Endodermal cell (in vitro differentiated cells): Measurements from ENCODE around the gene CDKN1A. TPM values are rescaled to one million over a fixed set of nuclear protein-coding genes. Genes with fewer than 3 reads are reported as not detected.

Source experiments
- DNase-seq: peaks from one replicate; pipeline ENCODE4 v3.0.0-alpha.2; 2017
- H3K27ac ChIP-seq: 2 replicates; pipeline ENCODE4 v1.5.1; 2013; ENCODE audit warnings: mild to moderate bottlenecking, low read depth, low read length, moderate library complexity
- H3K27me3 ChIP-seq: 2 replicates; pipeline ENCODE4 v1.6.1; 2013; ENCODE audit warnings: mild to moderate bottlenecking, low read length, moderate library complexity; ENCODE audit not compliant: insufficient read depth, control insufficient read depth, poor library complexity, severe bottlenecking
- H3K36me3 ChIP-seq: 2 replicates; pipeline ENCODE4 v1.7.0; 2013; ENCODE audit warnings: mild to moderate bottlenecking, low read length, moderate library complexity; ENCODE audit not compliant: control insufficient read depth, insufficient read depth
- H3K4me1 ChIP-seq: one replicate; pipeline ENCODE4 v1.7.0; 2013; ENCODE audit warnings: low read length; ENCODE audit not compliant: control insufficient read depth, insufficient read depth
- H3K4me3 ChIP-seq: 2 replicates; pipeline ENCODE4 v1.5.1; 2013; ENCODE audit warnings: mild to moderate bottlenecking, low read length, moderate library complexity
- H3K9ac ChIP-seq: 2 replicates; pipeline ENCODE4 v1.6.1; 2013; ENCODE audit warnings: mild to moderate bottlenecking, low read length, moderate library complexity; ENCODE audit not compliant: poor library complexity, severe bottlenecking; ENCODE audit errors: extremely low read depth
- H3K9me3 ChIP-seq: 2 replicates; pipeline ENCODE4 v1.6.1; 2013; ENCODE audit warnings: mild to moderate bottlenecking, low read length, moderate library complexity; ENCODE audit not compliant: control insufficient read depth
- H3K27ac Mint-ChIP-seq: 2 replicates; pipeline ENCODE4 v1.8.0; 2020; ENCODE audit warnings: mixed read lengths
- H3K27me3 Mint-ChIP-seq: 2 replicates; pipeline ENCODE4 v1.8.0; 2021; ENCODE audit warnings: mild to moderate bottlenecking, mixed read lengths; ENCODE audit not compliant: insufficient read depth
- H3K36me3 Mint-ChIP-seq: 2 replicates; pipeline ENCODE4 v1.8.0; 2020; ENCODE audit warnings: low read depth, mixed read lengths
- H3K4me1 Mint-ChIP-seq: 2 replicates; pipeline ENCODE4 v1.8.0; 2020; ENCODE audit warnings: mixed read lengths
- H3K4me3 Mint-ChIP-seq: 2 replicates; pipeline ENCODE4 v1.8.0; 2020; ENCODE audit warnings: mild to moderate bottlenecking, moderate library complexity, mixed read lengths
- H3K9me3 Mint-ChIP-seq: 2 replicates; pipeline ENCODE4 v1.8.0; 2020; ENCODE audit warnings: mild to moderate bottlenecking, mixed read lengths
- CTCF ChIP-seq: fragments of 200-600 bp; sonication (generic); conservative IDR thresholded peaks from 2 replicates; pipeline ENCODE4 v1.5.0; 2021; ENCODE audit warnings: antibody characterized with exemption, mild to moderate bottlenecking
- WGBS, 2 experiments: methylation state at CpG; one replicate each; pipeline versions ENCODE4 v1.1.5 to v1.1.7; 2013; ENCODE audit warnings: missing lambda C conversion rate in 2 of 2, mixed read lengths in 1 of 2; ENCODE audit not compliant: insufficient coverage in 1 of 2, insufficient read length in 1 of 2; 5-methylcytosine and 5-hydroxymethylcytosine counted together
- total RNA-seq, 2 donors: library from RNA; stranded (reverse); fragmentation: NEBNext Ultra II Directional in 1 of 2; extraction: Animal tissue kit (Norgen Biotek cat#: 25700) in 1 of 2; gene quantifications; 2 replicates in 1 of 2; 3 replicates in 1 of 2; pipeline ENCODE4 v1.2.1, GENCODE V29; 2021

CDKN1A gene
- total RNA-seq, 2 donors from 2014 or later: 1.9 to 3.7 TPM

- Histone ChIP-seq H3K4me3 (no peak overlapping the region), H3K36me3 (no peaks in the 10 kb centered on the region), H3K27me3 (no peaks in the 10 kb centered on the region), H3K9me3 (no peaks in the 10 kb centered on the region), H3K27ac (no peak overlapping the region), H3K4me1 (no peaks in the 10 kb centered on the region), H3K9ac (no peak overlapping the region)
- Mint-ChIP-seq H3K4me3 (no peak overlapping the region), H3K9me3 (no peaks in the 10 kb centered on the region), H3K27ac (no peak overlapping the region), H3K4me1 (no peaks in the 10 kb centered on the region), H3K27me3 (peaks cover 8% of the 10 kb centered on the region), H3K36me3 (no peaks in the 10 kb centered on the region)
- 88 to 94% methylated on average over 2 of the region's 2 CpGs for WGBS, 2 experiments
- no peak for DNase-seq
- no peak for TF ChIP-seq CTCF
Observed at GRCh38 chr6:36695414-36695813, 16.9 kb downstream of the CDKN1A start.

GRCh38 chr6:36697481-36697903, 19.0 kb downstream of the CDKN1A start, which contains the start of gene RAB44:
Gene RAB44 (plus strand): TSS chr6:36697826. CDS start chr6:36704236, 6,410 bp downstream.
- peak; percentile 36 for DNase-seq
- no peaks in the 10 kb centered on the region for H3K36me3 Mint-ChIP-seq
- 89 to 93% methylated on average over 7 of the region's 7 CpGs for WGBS, 2 experiments
- no peaks in the 10 kb centered on the region for H3K27me3 ChIP-seq
- H3K9ac ChIP-seq: no peak within 1 kb of the TSS
- H3K4me1 ChIP-seq: no peaks in the 10 kb centered on the region
- no peak within 1 kb of the TSS for H3K4me3 Mint-ChIP-seq
- no peak within 1 kb of the TSS for H3K4me3 ChIP-seq
- TF ChIP-seq CTCF: no peak
- peaks cover 8% of the 10 kb centered on the region for H3K27me3 Mint-ChIP-seq
- H3K27ac ChIP-seq: no peak within 1 kb of the TSS
- H3K27ac Mint-ChIP-seq: no peak within 1 kb of the TSS
- peaks cover under 1% of the 10 kb centered on the region for H3K4me1 Mint-ChIP-seq
- H3K36me3 ChIP-seq: no peaks in the 10 kb centered on the region
- no peaks in the 10 kb centered on the region for H3K9me3 ChIP-seq
- no peaks in the 10 kb centered on the region for H3K9me3 Mint-ChIP-seq

- WGBS, 2 experiments: 85 to 93% methylated on average over 4 to 6 of the region's 6 CpGs
- DNase-seq: peak; percentile 14
- no peak overlapping the region for H3K27ac Mint-ChIP-seq
Observed at GRCh38 chr6:36698196-36698595, 19.7 kb downstream of the CDKN1A start.

More at GRCh38 chr6:36698196-36698595, 19.7 kb downstream of the CDKN1A start:
- peaks cover 5% of the 10 kb centered on the region for H3K4me1 Mint-ChIP-seq
- H3K36me3 Mint-ChIP-seq: no peaks in the 10 kb centered on the region
- H3K4me3 ChIP-seq: no peak overlapping the region
- no peak overlapping the region for H3K4me3 Mint-ChIP-seq
- H3K27me3 Mint-ChIP-seq: peaks cover 8% of the 10 kb centered on the region
- no peaks in the 10 kb centered on the region for H3K9me3 Mint-ChIP-seq
- no peaks in the 10 kb centered on the region for H3K9me3 ChIP-seq
- no peak overlapping the region for H3K9ac ChIP-seq
- no peak for TF ChIP-seq CTCF
- peaks cover 6% of the 10 kb centered on the region for H3K4me1 ChIP-seq
- H3K36me3 ChIP-seq: no peaks in the 10 kb centered on the region
- no peak overlapping the region for H3K27ac ChIP-seq
- no peaks in the 10 kb centered on the region for H3K27me3 ChIP-seq
